HepG2 (cell line): ENCODE data around the gene KCNQ1OT1. TPM values are rescaled to one million over a fixed set of nuclear protein-coding genes. Genes with fewer than 3 reads are reported as not detected.

Experiments used
- ATAD3A ChIP-seq: sonication (generic); formaldehyde crosslinking; IDR thresholded peaks from 2 replicates; pipeline ENCODE4 v1.4.0; 2020; ENCODE audit warnings: missing genetic modification reagents
- GABPA ChIP-seq, 2 experiments: IDR thresholded peaks; 2 replicates each; pipeline ENCODE4 v1.6.1; 2011 to 2016; ENCODE audit warnings: low read depth in 2 of 2, low read length in 1 of 2, missing biosample characterization in 1 of 2, missing genetic modification characterization in 1 of 2
- HIVEP1 ChIP-seq: sonication (generic); formaldehyde crosslinking; IDR thresholded peaks from 2 replicates; pipeline ENCODE4 v1.4.0; 2020; ENCODE audit warnings: mild to moderate bottlenecking, missing genetic modification reagents
- HNRNPLL ChIP-seq: fragments of 200-400 bp; formaldehyde crosslinking; IDR thresholded peaks from 2 replicates; pipeline ENCODE4 v1.6.1; 2017; ENCODE audit warnings: mild to moderate bottlenecking, low read depth, low read length; ENCODE audit not compliant: poor library complexity, severe bottlenecking
- KAT8 ChIP-seq: IDR thresholded peaks from 2 replicates; pipeline ENCODE4 v1.6.1; 2016; ENCODE audit warnings: missing genetic modification reagents, missing compliant biosample characterization
- MAZ ChIP-seq, 2 experiments: sonication (generic) in 1 of 2; formaldehyde crosslinking in 1 of 2; IDR thresholded peaks; 2 replicates each; pipeline versions ENCODE4 v1.5.0 to v1.6.1; 2012 to 2020; ENCODE audit warnings: low read depth in 2 of 2, mild to moderate bottlenecking in 2 of 2, borderline replicate concordance in 1 of 2, improper control_type of control experiment in 1 of 2, low read length in 1 of 2, missing genetic modification reagents in 1 of 2, moderate library complexity in 1 of 2
- TRIM24 ChIP-seq: sonication (generic); formaldehyde crosslinking; IDR thresholded peaks from 2 replicates; pipeline ENCODE4 v1.8.0; 2022; ENCODE audit warnings: mild to moderate bottlenecking, missing genetic modification reagents
- ZFP90 ChIP-seq: sonication (generic); formaldehyde crosslinking; IDR thresholded peaks from 2 replicates; pipeline ENCODE4 v1.8.0; 2022; ENCODE audit warnings: missing genetic modification reagents, mild to moderate bottlenecking, inconsistent platforms, borderline replicate concordance
- ZNF788 ChIP-seq: sonication (generic); formaldehyde crosslinking; IDR thresholded peaks from 2 replicates; pipeline ENCODE4 v1.5.0; 2020; ENCODE audit warnings: mild to moderate bottlenecking, missing genetic modification reagents, borderline replicate concordance
- polyA plus RNA-seq, 8 experiments: library from polyadenylated mRNA; depleted of rRNA in 3 of 8; stranded (reverse) in 7 of 8; unstranded in 1 of 8; fragments of >200 nt; fragmentation: Illumina TruSeq in 4 of 8; extraction: Trizol in 4 of 8; gene quantifications; 2 replicates each; pipeline versions ENCODE4 v1.2.1 to v1.2.3, GENCODE V29; 2011 to 2016; ENCODE audit warnings: low read depth in 4 of 8, missing spikeins in 1 of 8, mixed read lengths in 1 of 8; ENCODE audit not compliant: insufficient read depth in 1 of 8
- total RNA-seq, 5 experiments: library from RNA; depleted of rRNA; stranded (reverse); fragments of >200 nt; fragmentation: Illumina TruSeq; extraction: Trizol; gene quantifications; 2 replicates each; pipeline ENCODE4 v1.2.3, GENCODE V29; 2016; ENCODE audit warnings: low read depth in 1 of 5
- TF ChIP-seq, protein P1 (sequence below): sonication (generic); formaldehyde crosslinking; IDR thresholded peaks from 2 replicates; pipeline ENCODE4 v1.4.0; 2020; ENCODE audit warnings: missing genetic modification reagents, borderline replicate concordance
- TF ChIP-seq, protein P2 (sequence below): sonication (generic); formaldehyde crosslinking; IDR thresholded peaks from 2 replicates; pipeline ENCODE4 v1.8.0; 2022; ENCODE audit warnings: mild to moderate bottlenecking, missing genetic modification reagents, borderline replicate concordance
- TF ChIP-seq, protein P3 (sequence below), 2 experiments: IDR thresholded peaks; 2 replicates each; pipeline ENCODE4 v1.6.1; 2011 to 2012; ENCODE audit warnings: low read length in 2 of 2, borderline replicate concordance in 1 of 2, low read depth in 1 of 2, mild to moderate bottlenecking in 1 of 2, moderate library complexity in 1 of 2
- TF ChIP-seq, protein P4 (sequence below): sonication (generic); formaldehyde crosslinking; IDR thresholded peaks from 2 replicates; pipeline ENCODE4 v1.4.0; 2020; ENCODE audit warnings: missing genetic modification reagents

The KCNQ1OT1 gene
- total and polyA plus RNA-seq, 2 of the 13 experiments (the other 11 are each of a cell fraction or from before 2014, with no cell fraction given): 1.3 to 18.9 TPM

DNA sequence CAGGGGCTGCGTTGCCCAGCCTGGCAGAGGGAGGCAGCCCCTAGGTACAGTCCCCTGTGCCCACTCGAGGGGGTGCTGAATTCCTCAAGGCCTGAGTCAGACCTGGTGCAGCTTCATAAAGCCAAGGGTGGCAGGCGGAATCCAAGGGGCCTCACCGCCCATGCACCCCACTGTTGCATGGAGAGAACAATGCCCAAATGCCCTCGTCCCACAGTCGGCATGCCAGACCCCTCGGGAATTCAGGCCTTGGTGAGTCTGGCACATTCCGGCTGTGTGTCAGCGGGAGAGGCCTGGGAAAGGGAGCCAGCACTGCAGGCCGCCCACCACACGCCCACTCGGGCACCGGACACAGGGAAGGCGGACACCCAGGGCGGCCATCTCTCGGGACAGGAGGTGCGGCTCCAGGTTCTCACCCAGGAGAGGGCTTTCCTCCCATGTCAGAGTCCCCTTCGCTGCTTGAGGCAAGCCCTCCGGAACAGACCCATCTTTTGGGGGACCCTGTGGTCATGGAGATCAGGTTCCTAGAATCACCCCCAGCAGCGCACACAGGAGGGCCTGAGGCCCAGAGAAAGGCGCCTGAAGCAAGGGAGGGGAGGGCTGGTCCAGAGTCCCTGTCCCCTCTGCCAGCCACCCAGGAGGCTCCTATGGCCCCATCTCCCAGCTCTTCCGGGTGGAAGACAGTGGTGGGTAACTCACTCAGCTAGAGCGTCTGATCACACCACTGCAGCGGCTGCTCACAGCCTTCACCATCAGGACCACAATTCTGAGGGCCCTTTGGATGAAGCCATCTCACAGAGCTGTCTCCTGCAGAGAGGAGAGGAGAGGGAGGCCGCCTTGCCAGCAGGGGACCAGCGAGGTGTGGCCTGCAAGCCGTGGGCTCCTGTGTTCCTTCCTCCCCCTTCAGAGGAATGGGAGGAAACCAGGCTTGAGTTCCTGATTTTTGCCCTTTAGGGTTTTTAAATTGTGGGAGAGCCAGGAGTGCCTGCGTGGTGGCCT, 31.6 kb upstream of the KCNQ1OT1 start (continued):
- TF ChIP-seq HIVEP1 (CRISPR knock-in tag) (no peak), KAT8 (CRISPR knock-in tag) (peak; percentile 33; the same call in 1 of the 2 replicates), TRIM24 (no peak), ZNF788 (CRISPR knock-in tag) (no peak; the same call in 1 of the 2 replicates), ZFP90 (CRISPR knock-in tag) (peak; percentile 96), MAZ (IDR thresholded peaks at IDR 0.05; ENCODE audit: borderline replicate concordance, low read depth, low read length) (no peak), MAZ (CRISPR knock-in tag; IDR thresholded peaks at IDR 0.05; ENCODE audit: low read depth) (no peak), HNRNPLL (peak; percentile 10), GABPA (IDR thresholded peaks at IDR 0.05; ENCODE audit: low read depth, low read length) (no peak), GABPA (CRISPR knock-in tag; IDR thresholded peaks at IDR 0.05; ENCODE audit: low read depth) (0 out of 2 replicates have a peak, but pooled peaks have one; percentile 37), ATAD3A (no peak)
- TF ChIP-seq, protein P1, sequence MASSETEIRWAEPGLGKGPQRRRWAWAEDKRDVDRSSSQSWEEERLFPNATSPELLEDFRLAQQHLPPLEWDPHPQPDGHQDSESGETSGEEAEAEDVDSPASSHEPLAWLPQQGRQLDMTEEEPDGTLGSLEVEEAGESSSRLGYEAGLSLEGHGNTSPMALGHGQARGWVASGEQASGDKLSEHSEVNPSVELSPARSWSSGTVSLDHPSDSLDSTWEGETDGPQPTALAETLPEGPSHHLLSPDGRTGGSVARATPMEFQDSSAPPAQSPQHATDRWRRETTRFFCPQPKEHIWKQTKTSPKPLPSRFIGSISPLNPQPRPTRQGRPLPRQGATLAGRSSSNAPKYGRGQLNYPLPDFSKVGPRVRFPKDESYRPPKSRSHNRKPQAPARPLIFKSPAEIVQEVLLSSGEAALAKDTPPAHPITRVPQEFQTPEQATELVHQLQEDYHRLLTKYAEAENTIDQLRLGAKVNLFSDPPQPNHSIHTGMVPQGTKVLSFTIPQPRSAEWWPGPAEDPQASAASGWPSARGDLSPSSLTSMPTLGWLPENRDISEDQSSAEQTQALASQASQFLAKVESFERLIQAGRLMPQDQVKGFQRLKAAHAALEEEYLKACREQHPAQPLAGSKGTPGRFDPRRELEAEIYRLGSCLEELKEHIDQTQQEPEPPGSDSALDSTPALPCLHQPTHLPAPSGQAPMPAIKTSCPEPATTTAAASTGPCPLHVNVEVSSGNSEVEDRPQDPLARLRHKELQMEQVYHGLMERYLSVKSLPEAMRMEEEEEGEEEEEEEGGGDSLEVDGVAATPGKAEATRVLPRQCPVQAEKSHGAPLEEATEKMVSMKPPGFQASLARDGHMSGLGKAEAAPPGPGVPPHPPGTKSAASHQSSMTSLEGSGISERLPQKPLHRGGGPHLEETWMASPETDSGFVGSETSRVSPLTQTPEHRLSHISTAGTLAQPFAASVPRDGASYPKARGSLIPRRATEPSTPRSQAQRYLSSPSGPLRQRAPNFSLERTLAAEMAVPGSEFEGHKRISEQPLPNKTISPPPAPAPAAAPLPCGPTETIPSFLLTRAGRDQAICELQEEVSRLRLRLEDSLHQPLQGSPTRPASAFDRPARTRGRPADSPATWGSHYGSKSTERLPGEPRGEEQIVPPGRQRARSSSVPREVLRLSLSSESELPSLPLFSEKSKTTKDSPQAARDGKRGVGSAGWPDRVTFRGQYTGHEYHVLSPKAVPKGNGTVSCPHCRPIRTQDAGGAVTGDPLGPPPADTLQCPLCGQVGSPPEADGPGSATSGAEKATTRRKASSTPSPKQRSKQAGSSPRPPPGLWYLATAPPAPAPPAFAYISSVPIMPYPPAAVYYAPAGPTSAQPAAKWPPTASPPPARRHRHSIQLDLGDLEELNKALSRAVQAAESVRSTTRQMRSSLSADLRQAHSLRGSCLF (CRISPR knock-in tag): 0 out of 2 replicates have a peak, but pooled peaks have one; percentile 40
- TF ChIP-seq, protein P2, sequence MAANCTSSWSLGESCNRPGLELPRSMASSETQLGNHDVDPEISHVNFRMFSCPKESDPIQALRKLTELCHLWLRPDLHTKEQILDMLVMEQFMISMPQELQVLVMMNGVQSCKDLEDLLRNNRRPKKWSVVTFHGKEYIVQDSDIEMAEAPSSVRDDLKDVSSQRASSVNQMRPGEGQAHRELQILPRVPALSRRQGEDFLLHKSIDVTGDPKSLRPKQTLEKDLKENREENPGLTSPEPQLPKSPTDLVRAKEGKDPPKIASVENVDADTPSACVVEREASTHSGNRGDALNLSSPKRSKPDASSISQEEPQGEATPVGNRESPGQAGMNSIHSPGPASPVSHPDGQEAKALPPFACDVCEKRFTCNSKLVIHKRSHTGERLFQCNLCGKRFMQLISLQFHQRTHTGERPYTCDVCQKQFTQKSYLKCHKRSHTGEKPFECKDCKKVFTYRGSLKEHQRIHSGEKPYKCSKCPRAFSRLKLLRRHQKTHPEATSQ: peak; percentile 3; the same call in 1 of the 2 replicates
- TF ChIP-seq, protein P3, sequence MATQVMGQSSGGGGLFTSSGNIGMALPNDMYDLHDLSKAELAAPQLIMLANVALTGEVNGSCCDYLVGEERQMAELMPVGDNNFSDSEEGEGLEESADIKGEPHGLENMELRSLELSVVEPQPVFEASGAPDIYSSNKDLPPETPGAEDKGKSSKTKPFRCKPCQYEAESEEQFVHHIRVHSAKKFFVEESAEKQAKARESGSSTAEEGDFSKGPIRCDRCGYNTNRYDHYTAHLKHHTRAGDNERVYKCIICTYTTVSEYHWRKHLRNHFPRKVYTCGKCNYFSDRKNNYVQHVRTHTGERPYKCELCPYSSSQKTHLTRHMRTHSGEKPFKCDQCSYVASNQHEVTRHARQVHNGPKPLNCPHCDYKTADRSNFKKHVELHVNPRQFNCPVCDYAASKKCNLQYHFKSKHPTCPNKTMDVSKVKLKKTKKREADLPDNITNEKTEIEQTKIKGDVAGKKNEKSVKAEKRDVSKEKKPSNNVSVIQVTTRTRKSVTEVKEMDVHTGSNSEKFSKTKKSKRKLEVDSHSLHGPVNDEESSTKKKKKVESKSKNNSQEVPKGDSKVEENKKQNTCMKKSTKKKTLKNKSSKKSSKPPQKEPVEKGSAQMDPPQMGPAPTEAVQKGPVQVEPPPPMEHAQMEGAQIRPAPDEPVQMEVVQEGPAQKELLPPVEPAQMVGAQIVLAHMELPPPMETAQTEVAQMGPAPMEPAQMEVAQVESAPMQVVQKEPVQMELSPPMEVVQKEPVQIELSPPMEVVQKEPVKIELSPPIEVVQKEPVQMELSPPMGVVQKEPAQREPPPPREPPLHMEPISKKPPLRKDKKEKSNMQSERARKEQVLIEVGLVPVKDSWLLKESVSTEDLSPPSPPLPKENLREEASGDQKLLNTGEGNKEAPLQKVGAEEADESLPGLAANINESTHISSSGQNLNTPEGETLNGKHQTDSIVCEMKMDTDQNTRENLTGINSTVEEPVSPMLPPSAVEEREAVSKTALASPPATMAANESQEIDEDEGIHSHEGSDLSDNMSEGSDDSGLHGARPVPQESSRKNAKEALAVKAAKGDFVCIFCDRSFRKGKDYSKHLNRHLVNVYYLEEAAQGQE (IDR thresholded peaks at IDR 0.05; ENCODE audit: borderline replicate concordance in 1 of 2, low read depth in 1 of 2, low read length in 2 of 2): no peak
- TF ChIP-seq, protein P4, sequence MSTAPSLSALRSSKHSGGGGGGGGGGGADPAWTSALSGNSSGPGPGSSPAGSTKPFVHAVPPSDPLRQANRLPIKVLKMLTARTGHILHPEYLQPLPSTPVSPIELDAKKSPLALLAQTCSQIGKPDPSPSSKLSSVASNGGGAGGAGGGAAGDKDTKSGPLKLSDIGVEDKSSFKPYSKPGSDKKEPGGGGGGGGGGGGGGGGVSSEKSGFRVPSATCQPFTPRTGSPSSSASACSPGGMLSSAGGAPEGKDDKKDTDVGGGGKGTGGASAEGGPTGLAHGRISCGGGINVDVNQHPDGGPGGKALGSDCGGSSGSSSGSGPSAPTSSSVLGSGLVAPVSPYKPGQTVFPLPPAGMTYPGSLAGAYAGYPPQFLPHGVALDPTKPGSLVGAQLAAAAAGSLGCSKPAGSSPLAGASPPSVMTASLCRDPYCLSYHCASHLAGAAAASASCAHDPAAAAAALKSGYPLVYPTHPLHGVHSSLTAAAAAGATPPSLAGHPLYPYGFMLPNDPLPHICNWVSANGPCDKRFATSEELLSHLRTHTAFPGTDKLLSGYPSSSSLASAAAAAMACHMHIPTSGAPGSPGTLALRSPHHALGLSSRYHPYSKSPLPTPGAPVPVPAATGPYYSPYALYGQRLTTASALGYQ (CRISPR knock-in tag): no peak
